ENCODE data around the gene MID1.
A peak's percentile ranks its signal among the peaks of the same experiment; 100 is the strongest.

The MID1 gene

DNA sequence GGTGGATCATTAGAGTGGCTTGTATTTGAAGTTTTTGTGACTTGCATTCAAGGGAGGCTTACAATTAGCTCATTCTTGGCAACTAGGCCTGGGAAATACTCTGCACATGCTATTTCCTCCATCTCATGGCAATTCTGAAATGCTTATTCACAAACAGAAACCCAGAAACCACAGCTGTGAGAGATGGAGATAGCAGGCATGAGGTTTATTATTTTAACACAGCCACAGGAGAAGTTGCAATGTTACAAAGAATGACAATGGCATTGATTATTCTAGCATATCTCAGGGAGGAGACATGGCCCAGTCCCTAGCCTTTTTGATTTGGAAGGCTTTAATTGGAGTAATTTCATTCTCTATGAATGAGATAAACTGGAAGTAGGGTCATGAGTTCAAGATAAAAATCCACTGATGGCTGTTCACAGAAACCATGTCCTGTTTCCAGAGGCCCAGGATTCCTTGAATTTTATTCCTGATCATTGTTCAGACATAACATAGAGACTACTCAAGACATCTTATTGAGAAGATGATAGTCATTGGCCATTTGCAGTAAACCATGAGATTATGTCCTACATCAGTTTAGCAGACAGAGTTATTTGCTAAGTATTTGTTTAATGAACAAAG, 123.9 kb downstream of the MID1 start:
- peaks cover 25% of the 10 kb centered on the region for H3K9me3 Mint-ChIP-seq
- TF ChIP-seq, protein P1, sequence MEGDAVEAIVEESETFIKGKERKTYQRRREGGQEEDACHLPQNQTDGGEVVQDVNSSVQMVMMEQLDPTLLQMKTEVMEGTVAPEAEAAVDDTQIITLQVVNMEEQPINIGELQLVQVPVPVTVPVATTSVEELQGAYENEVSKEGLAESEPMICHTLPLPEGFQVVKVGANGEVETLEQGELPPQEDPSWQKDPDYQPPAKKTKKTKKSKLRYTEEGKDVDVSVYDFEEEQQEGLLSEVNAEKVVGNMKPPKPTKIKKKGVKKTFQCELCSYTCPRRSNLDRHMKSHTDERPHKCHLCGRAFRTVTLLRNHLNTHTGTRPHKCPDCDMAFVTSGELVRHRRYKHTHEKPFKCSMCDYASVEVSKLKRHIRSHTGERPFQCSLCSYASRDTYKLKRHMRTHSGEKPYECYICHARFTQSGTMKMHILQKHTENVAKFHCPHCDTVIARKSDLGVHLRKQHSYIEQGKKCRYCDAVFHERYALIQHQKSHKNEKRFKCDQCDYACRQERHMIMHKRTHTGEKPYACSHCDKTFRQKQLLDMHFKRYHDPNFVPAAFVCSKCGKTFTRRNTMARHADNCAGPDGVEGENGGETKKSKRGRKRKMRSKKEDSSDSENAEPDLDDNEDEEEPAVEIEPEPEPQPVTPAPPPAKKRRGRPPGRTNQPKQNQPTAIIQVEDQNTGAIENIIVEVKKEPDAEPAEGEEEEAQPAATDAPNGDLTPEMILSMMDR (IDR thresholded peaks at IDR 0.05): no peak
- H3K4me1 Mint-ChIP-seq: no peaks in the 10 kb centered on the region
- no peak for DNase-seq
- H3K4me3 Mint-ChIP-seq: no peak overlapping the region
- H3K36me3 Mint-ChIP-seq (ENCODE audit: low read depth): peaks cover 44% of the 10 kb centered on the region
- no peaks in the 10 kb centered on the region for H3K27me3 Mint-ChIP-seq (ENCODE audit: low read depth, poor library complexity)
- no peak overlapping the region for H3K27ac Mint-ChIP-seq

DNA sequence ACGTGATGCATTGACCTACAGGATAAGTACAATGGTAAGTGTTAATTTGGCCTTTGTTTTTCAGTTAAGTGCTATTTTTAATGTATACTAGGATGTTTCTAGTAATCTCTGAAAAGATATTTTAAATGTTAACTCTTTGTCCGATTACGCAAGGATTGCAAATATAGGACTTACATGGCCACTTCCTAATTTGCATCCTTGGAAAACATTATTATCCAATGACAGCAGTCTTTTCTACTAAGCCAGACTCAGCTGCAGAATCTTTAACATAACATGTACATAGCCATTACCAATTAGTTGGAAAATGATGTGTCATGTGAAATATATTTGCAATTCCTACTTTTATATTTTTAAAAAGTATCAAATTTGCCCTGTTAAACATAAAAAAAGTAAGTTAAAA, 124.7 kb downstream of the MID1 start:
- no peak for DNase-seq
- peaks cover 44% of the 10 kb centered on the region for H3K36me3 Mint-ChIP-seq (ENCODE audit: low read depth)
- TF ChIP-seq, protein P1 (IDR thresholded peaks at IDR 0.05): no peak
- H3K27ac Mint-ChIP-seq: no peak overlapping the region
- H3K9me3 Mint-ChIP-seq: peaks cover 31% of the 10 kb centered on the region
- H3K4me1 Mint-ChIP-seq: no peaks in the 10 kb centered on the region
- H3K27me3 Mint-ChIP-seq (ENCODE audit: low read depth, poor library complexity): no peaks in the 10 kb centered on the region
- no peak overlapping the region for H3K4me3 Mint-ChIP-seq

DNA sequence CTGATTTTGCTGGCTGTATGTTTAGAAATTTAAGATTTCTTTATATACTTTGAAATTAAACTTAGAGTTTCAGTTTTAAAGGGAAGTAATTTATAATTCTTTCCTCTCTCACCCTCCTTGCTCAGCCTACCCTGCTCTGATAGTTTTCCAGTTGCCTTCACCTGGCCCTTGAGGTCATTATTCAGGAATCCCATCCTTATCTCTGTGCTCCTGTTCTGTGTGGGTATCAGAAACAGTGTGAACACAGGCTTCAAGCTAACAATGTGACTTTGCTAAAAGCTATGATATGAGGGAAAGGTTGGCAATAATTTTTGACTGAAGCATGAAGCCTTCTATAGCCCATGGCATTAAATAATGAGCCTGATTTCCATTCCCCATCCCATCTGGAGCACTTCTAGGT, 128.1 kb downstream of the MID1 start:
- no peak for DNase-seq
- peaks cover 39% of the 10 kb centered on the region for H3K36me3 Mint-ChIP-seq (ENCODE audit: low read depth)
- H3K4me1 Mint-ChIP-seq: no peaks in the 10 kb centered on the region
- H3K27me3 Mint-ChIP-seq (ENCODE audit: low read depth, poor library complexity): no peaks in the 10 kb centered on the region
- TF ChIP-seq, protein P1 (IDR thresholded peaks at IDR 0.05): no peak
- peaks cover 22% of the 10 kb centered on the region for H3K9me3 Mint-ChIP-seq
- no peak overlapping the region for H3K27ac Mint-ChIP-seq
- H3K4me3 Mint-ChIP-seq: no peak overlapping the region

DNA sequence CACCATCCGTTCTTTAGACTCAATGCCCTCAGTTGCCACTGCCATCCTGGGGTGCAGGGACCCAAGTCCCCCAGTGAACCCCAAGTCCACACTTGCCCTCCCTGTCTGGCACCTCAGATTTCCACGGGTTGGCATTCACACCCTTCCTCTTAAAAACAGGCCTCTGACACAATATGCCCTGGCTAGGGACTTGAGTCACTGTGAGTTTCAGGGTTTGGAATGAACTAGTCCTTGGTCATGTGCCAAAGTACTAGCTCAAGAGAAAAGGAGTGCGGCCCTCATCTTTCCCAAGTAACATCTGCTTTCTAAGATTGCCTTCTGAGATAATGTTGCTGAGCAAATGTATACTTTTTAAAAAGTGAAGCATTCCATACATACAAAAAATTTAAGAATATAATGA, 134.0 kb downstream of the MID1 start:
- Mint-ChIP-seq H3K4me3 (no peak overlapping the region), H3K9me3 (peaks cover 29% of the 10 kb centered on the region), H3K4me1 (peaks cover 27% of the 10 kb centered on the region), H3K27ac (no peak overlapping the region), H3K27me3 (ENCODE audit: low read depth, poor library complexity) (no peaks in the 10 kb centered on the region), H3K36me3 (ENCODE audit: low read depth) (peaks cover 39% of the 10 kb centered on the region)
- no peak for DNase-seq
- TF ChIP-seq, protein P1 (IDR thresholded peaks at IDR 0.05): no peak

DNA sequence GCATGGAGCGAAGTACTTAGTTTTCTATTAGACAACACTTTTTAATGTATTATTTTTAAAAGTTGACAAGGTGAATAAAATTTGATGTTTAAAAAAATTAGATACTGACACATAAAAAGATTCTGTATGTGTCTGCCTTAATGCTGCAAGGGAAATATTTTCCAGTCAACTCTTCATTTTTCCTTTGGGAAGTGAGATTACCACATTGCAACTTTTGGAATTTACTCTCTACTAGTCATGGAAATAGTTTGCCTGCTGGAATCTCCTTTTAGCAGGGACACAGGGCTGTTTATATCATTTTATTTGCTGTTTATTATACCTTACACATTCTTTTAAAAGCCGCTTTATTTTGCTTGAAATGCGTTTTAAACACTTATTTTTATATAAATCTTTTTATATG, 135.1 kb downstream of the MID1 start:
- TF ChIP-seq, protein P1 (IDR thresholded peaks at IDR 0.05): no peak
- Mint-ChIP-seq H3K4me1 (peaks cover 27% of the 10 kb centered on the region), H3K27ac (no peak overlapping the region), H3K4me3 (no peak overlapping the region), H3K36me3 (ENCODE audit: low read depth) (peaks cover 37% of the 10 kb centered on the region), H3K27me3 (ENCODE audit: low read depth, poor library complexity) (no peaks in the 10 kb centered on the region), H3K9me3 (peaks cover 29% of the 10 kb centered on the region)
- no peak for DNase-seq

DNA sequence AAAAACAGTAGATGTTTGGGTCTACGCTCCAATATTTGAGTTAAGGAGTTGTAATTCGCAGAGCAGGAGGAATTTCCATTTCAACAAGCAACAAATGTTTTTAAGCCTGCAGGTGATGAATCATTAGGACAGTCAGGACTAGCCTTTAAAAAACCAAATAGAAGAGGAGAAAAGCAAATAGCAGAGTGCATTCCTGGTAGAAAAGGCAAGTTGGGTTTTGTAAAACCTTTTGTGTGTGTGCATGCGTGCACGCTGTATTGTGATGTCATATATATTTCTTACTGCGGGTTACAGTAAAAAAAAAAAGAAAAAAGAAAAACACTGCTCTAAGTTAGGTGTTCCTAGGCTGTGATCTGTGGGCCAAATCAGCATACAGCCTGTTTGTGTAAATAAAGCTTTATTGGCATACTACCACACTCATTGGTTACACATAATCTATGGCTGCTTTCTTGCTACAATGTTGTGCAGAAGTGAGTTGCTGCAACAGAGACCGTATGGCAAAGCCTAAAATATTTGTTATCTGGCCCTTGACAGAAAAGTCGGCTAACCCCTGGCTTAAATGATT, 135.6 kb downstream of the MID1 start:
- Mint-ChIP-seq H3K4me3 (no peak overlapping the region), H3K36me3 (ENCODE audit: low read depth) (peaks cover 38% of the 10 kb centered on the region), H3K27me3 (ENCODE audit: low read depth, poor library complexity) (no peaks in the 10 kb centered on the region), H3K27ac (peak overlapping the region; percentile 50), H3K9me3 (peaks cover 35% of the 10 kb centered on the region), H3K4me1 (peaks cover 27% of the 10 kb centered on the region)
- TF ChIP-seq, protein P1 (IDR thresholded peaks at IDR 0.05): no peak
- DNase-seq: no peak

All from nephron progenitor cell (in vitro differentiated cells).